ENCODE results near the gene C7orf57. TPM values are rescaled to one million over a fixed set of nuclear protein-coding genes. Genes with fewer than 3 reads are reported as not detected.
A peak's percentile ranks its signal among the peaks of the same experiment; 100 is the strongest.

Gene C7orf57
- total RNA-seq, 2 experiments from 2014 or later = 0.14 to 0.40 TPM

- H3K4me1 Mint-ChIP-seq = peaks cover 46% of the 10 kb centered on the region
- H3K36me3 Mint-ChIP-seq = peaks cover 53% of the 10 kb centered on the region
- peak overlapping the region; percentile 93 for H3K27ac Mint-ChIP-seq
- peak; percentile 66 for ATAC-seq (ENCODE audit: low read depth)
- H3K9me3 Mint-ChIP-seq = no peaks in the 10 kb centered on the region
- POLR2A ChIA-PET = interaction anchor here (0.8 to 1.3 kb wide), 2 partner anchors 8 to 9 kb away, joined by 3 to 6 read pairs; no protein-coding TSS in a partner anchor
- DNase-seq = no peak
- H3K4me3 Mint-ChIP-seq = peak overlapping the region; percentile 79
- no peaks in the 10 kb centered on the region for H3K27me3 Mint-ChIP-seq
Observed at GRCh38 chr7:48097521-48098231, 62.3 kb downstream of the C7orf57 start.

GRCh38 chr7:48098846-48099245 is 63.5 kb downstream of the C7orf57 start:
- peak overlapping the region; percentile 93 for H3K27ac Mint-ChIP-seq
- H3K9me3 Mint-ChIP-seq = no peaks in the 10 kb centered on the region
- DNase-seq (no peak), ATAC-seq (ENCODE audit: low read depth) (no peak)
- peaks cover 45% of the 10 kb centered on the region for H3K4me1 Mint-ChIP-seq
- POLR2A ChIA-PET = no interaction called here
- H3K27me3 Mint-ChIP-seq = no peaks in the 10 kb centered on the region
- H3K4me3 Mint-ChIP-seq = no peak overlapping the region
- peaks cover 55% of the 10 kb centered on the region for H3K36me3 Mint-ChIP-seq

- no peak for ATAC-seq (ENCODE audit: low read depth)
- DNase-seq = no peak
- no peaks in the 10 kb centered on the region for H3K9me3 Mint-ChIP-seq
- H3K4me1 Mint-ChIP-seq = peaks cover 38% of the 10 kb centered on the region
- peaks cover 54% of the 10 kb centered on the region for H3K36me3 Mint-ChIP-seq
- POLR2A ChIA-PET = no interaction called here
- no peak overlapping the region for H3K4me3 Mint-ChIP-seq
- H3K27ac Mint-ChIP-seq = no peak overlapping the region
- H3K27me3 Mint-ChIP-seq = no peaks in the 10 kb centered on the region
Observed at GRCh38 chr7:48099781-48100180, 64.4 kb downstream of the C7orf57 start.

GRCh38 chr7:48101352-48101751 is 66.0 kb downstream of the C7orf57 start:
- Mint-ChIP-seq H3K4me3 (no peak overlapping the region), H3K27ac (no peak overlapping the region), H3K27me3 (no peaks in the 10 kb centered on the region), H3K9me3 (no peaks in the 10 kb centered on the region), H3K36me3 (peaks cover 44% of the 10 kb centered on the region), H3K4me1 (peaks cover 33% of the 10 kb centered on the region)
- no peak for ATAC-seq (ENCODE audit: low read depth)
- POLR2A ChIA-PET = interaction anchor here (1.4 kb wide), 1 partner anchor 13 kb away, joined by 3 read pairs; no protein-coding TSS in a partner anchor
- DNase-seq = no peak

GRCh38 chr7:48101968-48102367 is 66.6 kb downstream of the C7orf57 start:
- POLR2A ChIA-PET = interaction anchor here (0.6 to 1.4 kb wide), 2 partner anchors 13 to 109 kb away, joined by 3 read pairs; no protein-coding TSS in a partner anchor
- Mint-ChIP-seq H3K27me3 (no peaks in the 10 kb centered on the region), H3K27ac (no peak overlapping the region), H3K9me3 (no peaks in the 10 kb centered on the region), H3K4me1 (peaks cover 30% of the 10 kb centered on the region), H3K4me3 (no peak overlapping the region), H3K36me3 (peaks cover 39% of the 10 kb centered on the region)
- no peak for DNase-seq
- ATAC-seq (ENCODE audit: low read depth) = peak; percentile 27

- peaks cover 39% of the 10 kb centered on the region for H3K36me3 Mint-ChIP-seq
- H3K4me3 Mint-ChIP-seq = no peak overlapping the region
- ATAC-seq (ENCODE audit: low read depth) (no peak), DNase-seq (no peak)
- H3K27ac Mint-ChIP-seq = peak overlapping the region; percentile 62
- no peaks in the 10 kb centered on the region for H3K27me3 Mint-ChIP-seq
- H3K4me1 Mint-ChIP-seq = peaks cover 26% of the 10 kb centered on the region
- POLR2A ChIA-PET = interaction anchor here (0.6 to 0.9 kb wide), 2 partner anchors 10 to 110 kb away, joined by 3 read pairs; no protein-coding TSS in a partner anchor
- no peaks in the 10 kb centered on the region for H3K9me3 Mint-ChIP-seq
Observed at GRCh38 chr7:48102530-48102929, 67.2 kb downstream of the C7orf57 start.

GRCh38 chr7:48105045-48105444 is 69.7 kb downstream of the C7orf57 start:
- H3K36me3 Mint-ChIP-seq = peaks cover 24% of the 10 kb centered on the region
- no peak overlapping the region for H3K4me3 Mint-ChIP-seq
- POLR2A ChIA-PET = no interaction called here
- H3K27me3 Mint-ChIP-seq = no peaks in the 10 kb centered on the region
- DNase-seq (no peak), ATAC-seq (ENCODE audit: low read depth) (no peak)
- H3K27ac Mint-ChIP-seq = no peak overlapping the region
- peaks cover 14% of the 10 kb centered on the region for H3K4me1 Mint-ChIP-seq
- H3K9me3 Mint-ChIP-seq = no peaks in the 10 kb centered on the region

GRCh38 chr7:48106906-48107659 is 71.7 kb downstream of the C7orf57 start:
- Mint-ChIP-seq H3K27me3 (no peaks in the 10 kb centered on the region), H3K36me3 (peaks cover 21% of the 10 kb centered on the region), H3K9me3 (no peaks in the 10 kb centered on the region), H3K4me3 (no peak overlapping the region), H3K27ac (no peak overlapping the region), H3K4me1 (peaks cover 16% of the 10 kb centered on the region)
- no peak for ATAC-seq (ENCODE audit: low read depth)
- no peak for DNase-seq
- POLR2A ChIA-PET = no interaction called here

- POLR2A ChIA-PET = interaction anchor here (2.8 kb wide), 1 partner anchor 116 kb away, joined by 31 read pairs; no protein-coding TSS in a partner anchor
- Mint-ChIP-seq H3K27me3 (no peaks in the 10 kb centered on the region), H3K27ac (peak overlapping the region; percentile 38), H3K9me3 (no peaks in the 10 kb centered on the region), H3K4me3 (no peak overlapping the region), H3K36me3 (peaks cover 15% of the 10 kb centered on the region), H3K4me1 (peaks cover 14% of the 10 kb centered on the region)
- DNase-seq (no peak), ATAC-seq (ENCODE audit: low read depth) (no peak)
Observed at GRCh38 chr7:48107926-48108472, 72.7 kb downstream of the C7orf57 start.

GRCh38 chr7:48108959-48109847 is 73.9 kb downstream of the C7orf57 start:
- H3K4me3 Mint-ChIP-seq = no peak overlapping the region
- peaks cover 9% of the 10 kb centered on the region for H3K36me3 Mint-ChIP-seq
- no peaks in the 10 kb centered on the region for H3K9me3 Mint-ChIP-seq
- DNase-seq (no peak), ATAC-seq (ENCODE audit: low read depth) (peak; percentile 3)
- POLR2A ChIA-PET = interaction anchor here (1.7 to 2.8 kb wide), 2 partner anchors 21 to 117 kb away, joined by 13 to 31 read pairs; no protein-coding TSS in a partner anchor
- H3K27ac Mint-ChIP-seq = peak overlapping the region; percentile 64
- peaks cover 12% of the 10 kb centered on the region for H3K4me1 Mint-ChIP-seq
- H3K27me3 Mint-ChIP-seq = no peaks in the 10 kb centered on the region

GRCh38 chr7:48109848-48110663 is 74.7 kb downstream of the C7orf57 start:
- POLR2A ChIA-PET = interaction anchor here (1.7 to 2.8 kb wide), 2 partner anchors 22 to 118 kb away, joined by 13 to 31 read pairs; no protein-coding TSS in a partner anchor
- Mint-ChIP-seq H3K27ac (peak overlapping the region; percentile 64), H3K4me3 (no peak overlapping the region)

GRCh38 chr7:48110868-48111267 is 75.5 kb downstream of the C7orf57 start:
- Mint-ChIP-seq H3K4me1 (peaks cover 12% of the 10 kb centered on the region), H3K27me3 (no peaks in the 10 kb centered on the region), H3K27ac (no peak overlapping the region), H3K4me3 (no peak overlapping the region), H3K9me3 (no peaks in the 10 kb centered on the region), H3K36me3 (peaks cover 4% of the 10 kb centered on the region)
- POLR2A ChIA-PET = interaction anchor here (1.7 to 2.8 kb wide), 2 partner anchors 23 to 119 kb away, joined by 13 to 31 read pairs; no protein-coding TSS in a partner anchor
- DNase-seq = no peak
- no peak for ATAC-seq (ENCODE audit: low read depth)

More at GRCh38 chr7:48109848-48110663, 74.7 kb downstream of the C7orf57 start:
- peaks cover 12% of the 10 kb centered on the region for H3K4me1 Mint-ChIP-seq
- DNase-seq (peak; percentile 89), ATAC-seq (ENCODE audit: low read depth) (peak; percentile 89)
- no peaks in the 10 kb centered on the region for H3K27me3 Mint-ChIP-seq
- peaks cover 4% of the 10 kb centered on the region for H3K36me3 Mint-ChIP-seq
- H3K9me3 Mint-ChIP-seq = no peaks in the 10 kb centered on the region
